Measurements from ENCODE around the gene ZDHHC14.

DNA sequence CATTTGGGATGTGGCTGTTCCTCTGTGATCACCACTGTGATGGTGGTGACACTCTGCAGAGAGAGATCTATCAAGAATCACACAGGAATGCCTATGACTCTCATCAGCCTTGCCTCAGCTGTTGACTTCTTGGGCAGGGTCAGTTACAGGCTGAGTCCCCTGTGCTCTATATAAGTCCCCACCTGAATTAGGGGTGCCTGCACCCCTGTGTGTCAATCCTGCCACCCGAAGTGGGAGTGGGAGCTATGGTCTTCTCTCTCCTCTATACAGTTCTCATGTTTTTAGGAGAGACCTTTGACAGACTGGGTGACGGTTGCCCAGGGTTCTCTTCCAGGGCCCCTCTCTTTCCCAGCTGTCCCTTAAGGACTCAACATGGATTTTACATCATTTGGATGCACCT lies 173.8 kb downstream of the ZDHHC14 start:
- TF ChIP-seq, protein P1, sequence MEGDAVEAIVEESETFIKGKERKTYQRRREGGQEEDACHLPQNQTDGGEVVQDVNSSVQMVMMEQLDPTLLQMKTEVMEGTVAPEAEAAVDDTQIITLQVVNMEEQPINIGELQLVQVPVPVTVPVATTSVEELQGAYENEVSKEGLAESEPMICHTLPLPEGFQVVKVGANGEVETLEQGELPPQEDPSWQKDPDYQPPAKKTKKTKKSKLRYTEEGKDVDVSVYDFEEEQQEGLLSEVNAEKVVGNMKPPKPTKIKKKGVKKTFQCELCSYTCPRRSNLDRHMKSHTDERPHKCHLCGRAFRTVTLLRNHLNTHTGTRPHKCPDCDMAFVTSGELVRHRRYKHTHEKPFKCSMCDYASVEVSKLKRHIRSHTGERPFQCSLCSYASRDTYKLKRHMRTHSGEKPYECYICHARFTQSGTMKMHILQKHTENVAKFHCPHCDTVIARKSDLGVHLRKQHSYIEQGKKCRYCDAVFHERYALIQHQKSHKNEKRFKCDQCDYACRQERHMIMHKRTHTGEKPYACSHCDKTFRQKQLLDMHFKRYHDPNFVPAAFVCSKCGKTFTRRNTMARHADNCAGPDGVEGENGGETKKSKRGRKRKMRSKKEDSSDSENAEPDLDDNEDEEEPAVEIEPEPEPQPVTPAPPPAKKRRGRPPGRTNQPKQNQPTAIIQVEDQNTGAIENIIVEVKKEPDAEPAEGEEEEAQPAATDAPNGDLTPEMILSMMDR (IDR thresholded peaks at IDR 0.05): no peak
- TF ChIP-seq POLR2A (IDR thresholded peaks at IDR 0.05; ENCODE audit: low read length): no peak
- no peak for TF ChIP-seq RAD21 (conservative IDR thresholded peaks at IDR 0.05 in 1 of 2, IDR thresholded peaks at IDR 0.05 in 1 of 2)
- TF ChIP-seq NR3C1 (IDR thresholded peaks at IDR 0.05): no peak
- TF ChIP-seq FOSB (CRISPR knock-in tag; IDR thresholded peaks at IDR 0.05): no peak
- TF ChIP-seq GATA3 (IDR thresholded peaks at IDR 0.05; ENCODE audit: borderline replicate concordance): no peak
- no peak for TF ChIP-seq RCOR1 (IDR thresholded peaks at IDR 0.05; ENCODE audit: low read depth, low read length)

Measured in A549 (cell line).